Rectal smooth muscle tissue (tissue), 1 donor: Measurements from ENCODE around the gene ISG20.

Source experiments
- H3K27ac ChIP-seq: one replicate; pipeline ENCODE4 v1.7.0; 2013; ENCODE audit warnings: low read depth, low read length, inconsistent platforms
- H3K27me3 ChIP-seq: one replicate; pipeline ENCODE4 v1.7.0; 2013; ENCODE audit warnings: low read length; ENCODE audit not compliant: control insufficient read depth, insufficient read depth
- H3K36me3 ChIP-seq: one replicate; pipeline ENCODE4 v1.7.0; 2013; ENCODE audit warnings: low read length; ENCODE audit not compliant: control insufficient read depth, insufficient read depth
- H3K4me1 ChIP-seq: one replicate; pipeline ENCODE4 v1.7.0; 2013; ENCODE audit warnings: low read length; ENCODE audit not compliant: control insufficient read depth, insufficient read depth
- H3K4me3 ChIP-seq: one replicate; pipeline ENCODE4 v1.7.0; 2013; ENCODE audit warnings: low read length
- H3K9ac ChIP-seq: one replicate; pipeline ENCODE4 v1.7.0; 2013; ENCODE audit warnings: low read length

Gene ISG20

GRCh38 chr15:88646951-88647350, 8.1 kb downstream of the ISG20 start:
- Histone ChIP-seq H3K9ac (no peak overlapping the region), H3K27ac (no peak overlapping the region), H3K4me3 (no peak overlapping the region), H3K4me1 (no peaks in the 10 kb centered on the region), H3K36me3 (peaks cover 2% of the 10 kb centered on the region), H3K27me3 (no peaks in the 10 kb centered on the region)

GRCh38 chr15:88647351-88648105, 8.7 kb downstream of the ISG20 start:
- Histone ChIP-seq H3K36me3 (peaks cover 2% of the 10 kb centered on the region), H3K27me3 (no peaks in the 10 kb centered on the region), H3K27ac (no peak overlapping the region), H3K4me3 (no peak overlapping the region), H3K9ac (peak overlapping the region; percentile 17), H3K4me1 (no peaks in the 10 kb centered on the region)

GRCh38 chr15:88648357-88649214, 9.8 kb downstream of the ISG20 start:
- H3K27ac ChIP-seq = no peak overlapping the region
- H3K4me3 ChIP-seq = no peak overlapping the region
- peaks cover 2% of the 10 kb centered on the region for H3K36me3 ChIP-seq
- H3K27me3 ChIP-seq = no peaks in the 10 kb centered on the region
- no peaks in the 10 kb centered on the region for H3K4me1 ChIP-seq
- H3K9ac ChIP-seq = no peak overlapping the region

- Histone ChIP-seq H3K36me3 (peaks cover 2% of the 10 kb centered on the region), H3K27me3 (no peaks in the 10 kb centered on the region), H3K4me3 (no peak overlapping the region), H3K9ac (no peak overlapping the region), H3K27ac (no peak overlapping the region), H3K4me1 (no peaks in the 10 kb centered on the region)
Measured at GRCh38 chr15:88649286-88649733, 10.5 kb downstream of the ISG20 start.

GRCh38 chr15:88649753-88650551, 11.1 kb downstream of the ISG20 start:
- peaks cover 2% of the 10 kb centered on the region for H3K36me3 ChIP-seq
- no peak overlapping the region for H3K4me3 ChIP-seq
- no peak overlapping the region for H3K27ac ChIP-seq
- no peaks in the 10 kb centered on the region for H3K4me1 ChIP-seq
- H3K27me3 ChIP-seq = no peaks in the 10 kb centered on the region
- no peak overlapping the region for H3K9ac ChIP-seq

- Histone ChIP-seq H3K9ac (no peak overlapping the region), H3K4me1 (no peaks in the 10 kb centered on the region), H3K27ac (no peak overlapping the region), H3K4me3 (no peak overlapping the region), H3K36me3 (no peaks in the 10 kb centered on the region), H3K27me3 (no peaks in the 10 kb centered on the region)
Measured at GRCh38 chr15:88650556-88650955, 11.7 kb downstream of the ISG20 start.

- Histone ChIP-seq H3K4me3 (no peak overlapping the region), H3K9ac (no peak overlapping the region), H3K4me1 (no peaks in the 10 kb centered on the region), H3K27me3 (no peaks in the 10 kb centered on the region), H3K36me3 (no peaks in the 10 kb centered on the region), H3K27ac (no peak overlapping the region)
Measured at GRCh38 chr15:88651136-88651732, 12.4 kb downstream of the ISG20 start.

GRCh38 chr15:88651971-88652370, 13.2 kb downstream of the ISG20 start:
- Histone ChIP-seq H3K4me1 (no peaks in the 10 kb centered on the region), H3K27ac (no peak overlapping the region), H3K4me3 (no peak overlapping the region), H3K36me3 (no peaks in the 10 kb centered on the region), H3K27me3 (no peaks in the 10 kb centered on the region), H3K9ac (no peak overlapping the region)

GRCh38 chr15:88652456-88653199, 13.8 kb downstream of the ISG20 start:
- Histone ChIP-seq H3K27me3 (no peaks in the 10 kb centered on the region), H3K36me3 (no peaks in the 10 kb centered on the region), H3K9ac (no peak overlapping the region), H3K27ac (no peak overlapping the region), H3K4me1 (no peaks in the 10 kb centered on the region), H3K4me3 (no peak overlapping the region)

- H3K4me1 ChIP-seq = no peaks in the 10 kb centered on the region
- no peaks in the 10 kb centered on the region for H3K27me3 ChIP-seq
- H3K36me3 ChIP-seq = no peaks in the 10 kb centered on the region
- no peak overlapping the region for H3K27ac ChIP-seq
- H3K9ac ChIP-seq = no peak overlapping the region
- H3K4me3 ChIP-seq = no peak overlapping the region
Measured at GRCh38 chr15:88653200-88654064, 14.6 kb downstream of the ISG20 start.
